Epithelial cell of umbilical artery (primary cell): Measurements from ENCODE around the gene P4HA3. TPM values are rescaled to one million over a fixed set of nuclear protein-coding genes. Genes with fewer than 3 reads are reported as not detected.

ENCODE experiments used
- total RNA-seq: library from RNA; depleted of rRNA; stranded (reverse); fragments of >200 nt; gene quantifications from 2 replicates; pipeline ENCODE4 v1.2.3, GENCODE V29; 2014

Gene P4HA3
- 9.9 and 17.5 TPM in 2 replicates for total RNA-seq

DNA sequence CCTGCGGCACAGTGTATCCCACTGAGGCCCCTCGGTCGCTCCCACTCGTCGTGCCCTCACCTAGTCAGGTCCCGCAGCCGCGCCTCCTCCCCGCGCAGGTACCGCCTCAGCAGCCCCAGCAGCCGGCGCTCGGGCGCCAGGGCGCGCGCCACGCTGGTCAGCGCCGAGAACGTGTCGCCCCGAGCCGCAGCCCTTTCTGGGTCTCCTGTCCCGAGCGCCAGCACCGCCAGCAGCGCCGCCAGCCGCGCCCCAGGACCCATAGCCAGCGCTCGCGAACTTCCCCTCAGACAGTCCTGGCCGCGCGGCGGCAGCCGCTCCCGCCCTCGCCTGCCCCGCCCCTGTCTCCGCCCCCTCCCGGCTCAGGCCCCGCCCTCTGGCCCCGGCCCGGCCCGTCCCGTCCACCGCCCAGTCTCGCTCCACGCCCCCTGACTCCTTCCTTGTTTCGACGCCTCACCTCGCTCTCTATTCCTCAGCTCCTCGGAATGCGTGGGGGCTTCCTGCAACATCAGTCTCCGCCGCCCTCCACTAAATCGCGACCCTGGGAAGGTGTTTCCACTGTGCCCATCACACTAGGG is at the start of gene P4HA3:
Gene P4HA3 (minus strand): TSS at position 289 of the 575 bp plus-strand sequence. CDS start 29 bp downstream, at position 260.

Other genes starting within 250 kb of the P4HA3 start
- 8.4 and 12.2 TPM in 2 replicates for gene C2CD3, start 140.6 kb downstream of the P4HA3 start, total RNA-seq
- gene PPME1, start 140.4 kb downstream of the P4HA3 start, total RNA-seq, result 16.2 and 26.9 TPM in 2 replicates
- gene PGM2L1, start 86.8 kb upstream of the P4HA3 start, total RNA-seq, result 15.9 and 21.4 TPM in 2 replicates
- gene KCNE3, start 155.9 kb upstream of the P4HA3 start, total RNA-seq, result 0.32 and 1.2 TPM in 2 replicates
- gene LIPT2, start 182.1 kb upstream of the P4HA3 start, total RNA-seq, result 2.1 and 3.9 TPM in 2 replicates